ENCODE measurements around the gene NGDN. TPM values are rescaled to one million over a fixed set of nuclear protein-coding genes. Genes with fewer than 3 reads are reported as not detected.

NGDN gene
- total and polyA plus RNA-seq, 2 of the 4 experiments (the other 2 are of a cell fraction): 48.1 to 49.8 TPM

GRCh38 chr14:23457587-23458445, 11.7 kb upstream of the NGDN start:
- no peak for ATAC-seq (ENCODE audit: low read depth)
- Histone ChIP-seq H4K91ac (ENCODE audit: insufficient read depth, low read depth, low read length) (no peak overlapping the region), H3K79me1 (ENCODE audit: low read depth in 1 of 2, low read length in 2 of 2) (no peaks in the 10 kb centered on the region), H3K9ac (ENCODE audit: low read depth, low read length) (no peak overlapping the region), H3K14ac (replicated peaks; ENCODE audit: low read depth, low read length) (no peak overlapping the region), H3K4me2 (ENCODE audit: low read depth, low read length) (no peak overlapping the region), H2AK5ac (ENCODE audit: low read depth, low read length) (no peak overlapping the region), H3K9me1 (ENCODE audit: insufficient read depth, low read length) (no peaks in the 10 kb centered on the region), H2BK5ac (ENCODE audit: low read depth, low read length, poor library complexity, severe bottlenecking) (no peak overlapping the region), H3K4ac (ENCODE audit: low read depth, low read length) (no peak overlapping the region), H3K4me1 (ENCODE audit: control insufficient read depth, insufficient read depth, low read length) (no peaks in the 10 kb centered on the region), H2AFZ (replicated peaks; ENCODE audit: low read length, poor library complexity) (no peak overlapping the region), H2AK9ac (replicated peaks; ENCODE audit: low read depth, low read length, poor library complexity) (no peak overlapping the region), H3K27me3 (ENCODE audit: control insufficient read depth, insufficient read depth, low read length) (no peaks in the 10 kb centered on the region), H3K36me3 (ENCODE audit: control insufficient read depth, insufficient read depth, low read length) (no peaks in the 10 kb centered on the region), H4K5ac (ENCODE audit: low read depth, low read length) (no peak overlapping the region), H3K27ac (ENCODE audit: insufficient read depth, low read length) (no peak overlapping the region), H2BK15ac (ENCODE audit: low read depth, low read length) (no peak overlapping the region), H4K20me1 (ENCODE audit: insufficient read depth, low read length) (no peaks in the 10 kb centered on the region), H3K23ac (ENCODE audit: low read depth, low read length) (no peak overlapping the region), H2BK20ac (ENCODE audit: low read depth, low read length) (no peak overlapping the region), H3K4me3 (ENCODE audit: insufficient read depth, low read depth, low read length) (no peak overlapping the region), H2BK120ac (ENCODE audit: low read depth, low read length) (no peak overlapping the region), H4K8ac (ENCODE audit: low read depth in 2 of 2, low read length in 2 of 2) (no peak overlapping the region), H3K56ac (ENCODE audit: extremely low read depth, insufficient read depth, low read length) (no peak overlapping the region), H3K18ac (ENCODE audit: low read depth, low read length) (no peak overlapping the region), H3K9me3 (ENCODE audit: control insufficient read depth, insufficient read depth, low read length) (no peaks in the 10 kb centered on the region)
- dilution Hi-C loops (cut with HindIII; ENCODE audit: low sequenced_read_pairs, unreplicated experiment) (no loop called here), in situ Hi-C loops (cut with MboI; ENCODE audit: low sequenced_read_pairs) (no loop called here), intact Hi-C loops (cut with micrococcal nuclease) (loop anchor here (5.0 kb wide), 1 partner anchor 191 kb away; no protein-coding TSS in a partner anchor)
- no TSS peak for BruUV-seq (replicated peaks)
- TF ChIP-seq MAFK (IDR thresholded peaks at IDR 0.05; ENCODE audit: low read depth, low read length) (no peak), USF2 (IDR thresholded peaks at IDR 0.05; ENCODE audit: low read depth, low read length) (no peak), FOS (IDR thresholded peaks at IDR 0.05; ENCODE audit: low read depth, low read length) (no peak), MAZ (IDR thresholded peaks at IDR 0.05; ENCODE audit: borderline replicate concordance, low read depth, low read length) (no peak), MXI1 (IDR thresholded peaks at IDR 0.05; ENCODE audit: borderline replicate concordance, low read depth, low read length) (no peak), CTCF (conservative IDR thresholded peaks at IDR 0.05; ENCODE audit: low read depth, low read length) (no peak), NFE2L2 (IDR thresholded peaks at IDR 0.05; ENCODE audit: low read depth, low read length) (no peak), RFX5 (IDR thresholded peaks at IDR 0.05; ENCODE audit: low read depth, low read length) (no peak), POLR2A (IDR thresholded peaks at IDR 0.05; ENCODE audit: low read depth, low read length) (no peak), ELK1 (IDR thresholded peaks at IDR 0.05; ENCODE audit: borderline replicate concordance, low read depth, low read length) (no peak), CEBPB (IDR thresholded peaks at IDR 0.05; ENCODE audit: low read depth, low read length) (no peak), RAD21 (IDR thresholded peaks at IDR 0.05; ENCODE audit: low read length) (no peak)
- no peak for DNase-seq
- no CpG with 5 or more reads among the region's 5 CpGs for WGBS, 2 experiments (ENCODE audit: extremely low coverage in 2 of 2, insufficient read length in 1 of 2)
- POLR2A ChIA-PET (ENCODE audit: unreplicated experiment): no interaction called here
- CTCF ChIA-PET: no interaction called here

Measured in IMR-90 (cell line).